ENCODE data around the gene ANKH. TPM values are rescaled to one million over a fixed set of nuclear protein-coding genes. Genes with fewer than 3 reads are reported as not detected.

The ANKH gene
- total RNA-seq, 1 donor from 2014 or later, result 30.9 TPM

- TF ChIP-seq POLR2AphosphoS5 (IDR thresholded peaks at IDR 0.05; ENCODE audit: insufficient read depth in 1 of 2, low read depth in 1 of 2) (no peak), POLR2A (IDR thresholded peaks at IDR 0.05) (no peak), CTCF (IDR thresholded peaks at IDR 0.05) (no peak)
- H3K27me3 ChIP-seq, result no peaks in the 10 kb centered on the region
- H3K27ac ChIP-seq, result no peak overlapping the region
- no peaks in the 10 kb centered on the region for H3K9me3 ChIP-seq
- peaks cover 0 to 5% of the 10 kb centered on the region in 2 donors for H3K36me3 ChIP-seq
- no peaks in the 10 kb centered on the region for H3K4me1 ChIP-seq
- H3K4me3 ChIP-seq, result no peak overlapping the region
- intact Hi-C loops (cut with DNase I), result no loop called here
- DNase-seq (ENCODE audit: extremely low spot score in 2 of 2), result no peak
These were observed 134.3 kb downstream of the ANKH start for GRCh38 chr5:14737291-14737690.

- Histone ChIP-seq H3K27ac (no peak overlapping the region), H3K27me3 (no peaks in the 10 kb centered on the region), H3K4me3 (no peak overlapping the region), H3K9me3 (no peaks in the 10 kb centered on the region), H3K4me1 (no peaks in the 10 kb centered on the region), H3K36me3 (peaks cover 0 to 5% of the 10 kb centered on the region in 2 donors)
- DNase-seq (ENCODE audit: extremely low spot score in 2 of 2), result no peak
- TF ChIP-seq CTCF (IDR thresholded peaks at IDR 0.05) (no peak), POLR2AphosphoS5 (IDR thresholded peaks at IDR 0.05; ENCODE audit: insufficient read depth in 1 of 2, low read depth in 1 of 2) (no peak), POLR2A (IDR thresholded peaks at IDR 0.05) (no peak)
- intact Hi-C loops (cut with DNase I), result no loop called here
These were observed 135.6 kb downstream of the ANKH start for GRCh38 chr5:14735944-14736343.

DNA sequence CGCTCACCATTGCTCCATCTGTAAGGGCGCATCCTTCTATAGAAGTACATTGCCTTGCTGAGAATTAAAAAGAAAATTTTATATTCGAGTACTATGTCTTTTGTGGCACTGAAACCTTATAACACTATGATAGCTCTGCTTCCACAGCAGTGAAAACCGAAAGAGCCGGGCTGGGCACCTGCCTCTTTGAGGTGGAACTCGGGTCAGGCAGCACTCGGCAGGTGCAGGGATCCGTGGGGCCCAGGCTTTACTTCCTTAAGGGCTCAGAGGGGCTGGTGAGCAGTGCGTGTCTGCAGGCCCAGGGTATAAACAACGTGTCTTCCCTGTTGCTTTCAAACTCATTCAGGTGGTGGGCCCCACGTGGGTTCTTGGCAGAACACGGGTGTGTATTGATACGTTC lies 137.2 kb downstream of the ANKH start:
- Histone ChIP-seq H3K27me3 (no peaks in the 10 kb centered on the region), H3K4me3 (no peak overlapping the region), H3K36me3 (peaks cover 0 to 5% of the 10 kb centered on the region in 2 donors), H3K4me1 (no peaks in the 10 kb centered on the region), H3K9me3 (no peaks in the 10 kb centered on the region), H3K27ac (no peak overlapping the region)
- intact Hi-C loops (cut with DNase I), result no loop called here
- TF ChIP-seq CTCF (IDR thresholded peaks at IDR 0.05) (no peak), POLR2A (IDR thresholded peaks at IDR 0.05) (no peak), POLR2AphosphoS5 (IDR thresholded peaks at IDR 0.05; ENCODE audit: insufficient read depth in 1 of 2, low read depth in 1 of 2) (no peak)
- no peak for DNase-seq (ENCODE audit: extremely low spot score in 2 of 2)

GRCh38 chr5:14733661-14734060 lies 137.9 kb downstream of the ANKH start:
- no peaks in the 10 kb centered on the region for H3K9me3 ChIP-seq
- peaks cover 0 to 5% of the 10 kb centered on the region in 2 donors for H3K36me3 ChIP-seq
- H3K27me3 ChIP-seq, result no peaks in the 10 kb centered on the region
- H3K27ac ChIP-seq, result no peak overlapping the region
- H3K4me3 ChIP-seq, result no peak overlapping the region
- intact Hi-C loops (cut with DNase I), result no loop called here
- DNase-seq (ENCODE audit: extremely low spot score in 2 of 2), result no peak
- H3K4me1 ChIP-seq, result no peaks in the 10 kb centered on the region
- TF ChIP-seq POLR2AphosphoS5 (IDR thresholded peaks at IDR 0.05; ENCODE audit: insufficient read depth in 1 of 2, low read depth in 1 of 2) (no peak), CTCF (IDR thresholded peaks at IDR 0.05) (no peak), POLR2A (IDR thresholded peaks at IDR 0.05) (no peak)

- intact Hi-C loops (cut with DNase I), result no loop called here
- Histone ChIP-seq H3K36me3 (peaks cover 0 to 5% of the 10 kb centered on the region in 2 donors), H3K27ac (no peak overlapping the region), H3K27me3 (no peaks in the 10 kb centered on the region), H3K4me1 (no peaks in the 10 kb centered on the region), H3K9me3 (no peaks in the 10 kb centered on the region), H3K4me3 (no peak overlapping the region)
- TF ChIP-seq POLR2AphosphoS5 (IDR thresholded peaks at IDR 0.05; ENCODE audit: insufficient read depth in 1 of 2, low read depth in 1 of 2) (no peak), POLR2A (IDR thresholded peaks at IDR 0.05) (no peak), CTCF (IDR thresholded peaks at IDR 0.05) (no peak)
- no peak for DNase-seq (ENCODE audit: extremely low spot score in 2 of 2)
These were observed 138.6 kb downstream of the ANKH start for GRCh38 chr5:14732991-14733390.
